ENCODE data around the gene KRT84. TPM values are rescaled to one million over a fixed set of nuclear protein-coding genes. Genes with fewer than 3 reads are reported as not detected.

The KRT84 gene
- total RNA-seq, 4 donors from 2014 or later = not detected

- no peak overlapping the region for H3K4me3 ChIP-seq
- H3K4me1 ChIP-seq = peaks cover 0 to 9% (median under 1%) of the 10 kb centered on the region in 4 donors
- no peaks in the 10 kb centered on the region for H3K27me3 ChIP-seq
- H3K27ac ChIP-seq = no peak overlapping the region
- no peaks in the 10 kb centered on the region for H3K36me3 ChIP-seq
- no peaks in the 10 kb centered on the region for H3K9me3 ChIP-seq
- DNase-seq = no peak
- TF ChIP-seq POLR2A (IDR thresholded peaks at IDR 0.05) = no peak
- no peak for TF ChIP-seq CTCF (IDR thresholded peaks at IDR 0.05)
Measured at GRCh38 chr12:52364061-52364460, 21.4 kb downstream of the KRT84 start.

DNA sequence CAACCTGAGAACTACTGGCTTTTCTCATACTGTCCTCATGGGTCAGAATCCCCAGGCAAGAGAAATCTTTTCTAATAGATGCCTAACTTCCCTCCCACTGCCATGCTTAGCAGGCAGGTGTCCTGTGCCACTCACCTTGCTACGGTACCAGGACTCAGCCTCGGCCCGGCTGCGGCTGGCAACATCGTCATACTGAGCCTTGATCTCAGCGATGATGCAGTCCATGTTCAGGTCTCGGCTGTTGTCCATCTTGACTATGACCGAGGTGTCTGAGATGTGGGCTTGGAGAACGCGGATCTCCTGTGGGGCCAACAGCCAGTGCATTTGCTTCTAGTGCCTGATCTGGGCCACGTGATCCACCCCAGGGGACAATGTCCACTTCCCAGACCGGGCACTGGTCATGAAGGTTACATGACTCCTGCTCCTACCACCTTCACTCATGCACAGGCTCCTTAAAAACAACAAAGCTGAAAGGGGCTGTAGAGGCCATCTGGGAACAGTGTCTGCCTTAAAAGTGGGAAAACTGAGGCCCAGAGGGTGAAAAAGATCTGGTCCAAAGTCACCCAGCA is 22.3 kb downstream of the KRT84 start:
- Histone ChIP-seq H3K27ac (no peak overlapping the region), H3K36me3 (no peaks in the 10 kb centered on the region), H3K9me3 (no peaks in the 10 kb centered on the region), H3K4me3 (no peak overlapping the region), H3K4me1 (peaks cover 0 to 14% (median 3%) of the 10 kb centered on the region in 4 donors), H3K27me3 (no peaks in the 10 kb centered on the region)
- no peak for DNase-seq
- no peak for TF ChIP-seq POLR2A (IDR thresholded peaks at IDR 0.05)
- TF ChIP-seq CTCF (IDR thresholded peaks at IDR 0.05) = no peak

DNA sequence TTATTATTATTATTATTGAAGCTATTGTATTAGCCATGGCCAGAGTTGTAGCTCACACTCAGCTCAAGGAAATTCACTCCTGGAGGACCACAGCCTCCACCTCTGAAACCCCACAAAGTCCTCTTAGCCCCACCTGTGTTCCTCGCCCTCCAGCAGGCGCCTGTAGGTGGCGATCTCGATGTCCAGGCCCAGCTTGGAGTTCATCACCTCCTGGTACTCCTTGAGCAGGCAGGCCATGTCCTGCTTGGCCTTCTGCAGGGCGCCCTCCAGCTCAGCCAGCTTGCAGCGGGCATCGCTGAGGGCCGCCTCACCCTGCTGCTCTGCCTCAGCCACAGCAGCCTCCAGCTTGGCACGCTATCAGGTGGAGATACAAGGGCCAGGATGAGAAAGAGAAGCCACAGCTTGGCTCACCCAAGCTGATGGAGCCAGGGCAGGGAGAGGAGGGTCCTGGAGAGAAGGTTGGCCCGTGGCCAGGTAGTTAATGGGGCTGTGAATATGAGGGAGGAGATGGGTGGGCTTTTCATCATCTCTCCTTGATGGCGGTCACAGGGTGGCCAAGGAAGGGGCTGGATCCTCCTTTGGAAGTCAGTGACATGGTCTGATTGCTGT is 23.2 kb downstream of the KRT84 start:
- TF ChIP-seq POLR2A (IDR thresholded peaks at IDR 0.05) (no peak), CTCF (IDR thresholded peaks at IDR 0.05) (peak in 3 of 6 experiments; percentile 9 to 13 (median 9))
- Histone ChIP-seq H3K27ac (no peak overlapping the region), H3K4me1 (peaks cover 0 to 14% (median 3%) of the 10 kb centered on the region in 4 donors), H3K36me3 (no peaks in the 10 kb centered on the region), H3K27me3 (no peaks in the 10 kb centered on the region), H3K4me3 (no peak overlapping the region), H3K9me3 (no peaks in the 10 kb centered on the region)
- no peak for DNase-seq

DNA sequence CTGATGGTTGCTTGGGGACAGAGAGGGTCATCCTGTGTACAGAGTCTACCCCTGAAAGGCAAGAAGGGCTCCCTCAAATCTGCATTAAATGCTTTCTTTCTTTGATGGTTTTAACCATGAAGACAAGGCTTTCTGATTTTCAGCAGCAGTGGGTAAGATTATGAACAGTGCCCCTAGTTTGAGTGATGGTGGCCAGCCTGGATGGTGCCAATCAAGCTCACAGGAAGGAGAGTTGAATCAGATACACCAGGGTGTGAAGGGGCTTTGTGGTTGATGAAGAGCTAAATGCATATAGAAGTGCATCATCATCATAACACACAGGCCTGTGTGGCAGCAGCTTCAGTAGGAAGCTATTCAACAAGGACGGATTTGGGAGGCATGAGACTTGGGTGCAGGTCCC is 23.9 kb downstream of the KRT84 start:
- DNase-seq = no peak
- no peak overlapping the region for H3K27ac ChIP-seq
- no peak overlapping the region for H3K4me3 ChIP-seq
- H3K36me3 ChIP-seq = no peaks in the 10 kb centered on the region
- TF ChIP-seq POLR2A (IDR thresholded peaks at IDR 0.05) (no peak), CTCF (IDR thresholded peaks at IDR 0.05) (no peak)
- H3K4me1 ChIP-seq = peaks cover 0 to 14% (median 3%) of the 10 kb centered on the region in 4 donors
- no peaks in the 10 kb centered on the region for H3K9me3 ChIP-seq
- H3K27me3 ChIP-seq = no peaks in the 10 kb centered on the region

GRCh38 chr12:52360663-52361271 is 24.7 kb downstream of the KRT84 start:
- H3K4me3 ChIP-seq = no peak overlapping the region
- no peak for TF ChIP-seq CTCF (IDR thresholded peaks at IDR 0.05)
- no peak for TF ChIP-seq POLR2A (IDR thresholded peaks at IDR 0.05)
- no peaks in the 10 kb centered on the region for H3K27me3 ChIP-seq
- H3K27ac ChIP-seq = no peak overlapping the region
- no peaks in the 10 kb centered on the region for H3K36me3 ChIP-seq
- peaks cover 0 to 14% (median 3%) of the 10 kb centered on the region in 4 donors for H3K4me1 ChIP-seq
- H3K9me3 ChIP-seq = no peaks in the 10 kb centered on the region
- no peak for DNase-seq
